GM21528 (cell line): ENCODE results near the gene BCCIP.
A peak's percentile ranks its signal among the peaks of the same experiment; 100 is the strongest.

ENCODE experiments used
- ATAC-seq: cut with Tn5 transposase; IDR thresholded peaks from one replicate; pipeline ENCODE4 v1.9.1; 2021; ENCODE audit warnings: mild to moderate bottlenecking, moderate library complexity; ENCODE audit not compliant: unreplicated experiment, low FRiP score

The BCCIP gene

DNA sequence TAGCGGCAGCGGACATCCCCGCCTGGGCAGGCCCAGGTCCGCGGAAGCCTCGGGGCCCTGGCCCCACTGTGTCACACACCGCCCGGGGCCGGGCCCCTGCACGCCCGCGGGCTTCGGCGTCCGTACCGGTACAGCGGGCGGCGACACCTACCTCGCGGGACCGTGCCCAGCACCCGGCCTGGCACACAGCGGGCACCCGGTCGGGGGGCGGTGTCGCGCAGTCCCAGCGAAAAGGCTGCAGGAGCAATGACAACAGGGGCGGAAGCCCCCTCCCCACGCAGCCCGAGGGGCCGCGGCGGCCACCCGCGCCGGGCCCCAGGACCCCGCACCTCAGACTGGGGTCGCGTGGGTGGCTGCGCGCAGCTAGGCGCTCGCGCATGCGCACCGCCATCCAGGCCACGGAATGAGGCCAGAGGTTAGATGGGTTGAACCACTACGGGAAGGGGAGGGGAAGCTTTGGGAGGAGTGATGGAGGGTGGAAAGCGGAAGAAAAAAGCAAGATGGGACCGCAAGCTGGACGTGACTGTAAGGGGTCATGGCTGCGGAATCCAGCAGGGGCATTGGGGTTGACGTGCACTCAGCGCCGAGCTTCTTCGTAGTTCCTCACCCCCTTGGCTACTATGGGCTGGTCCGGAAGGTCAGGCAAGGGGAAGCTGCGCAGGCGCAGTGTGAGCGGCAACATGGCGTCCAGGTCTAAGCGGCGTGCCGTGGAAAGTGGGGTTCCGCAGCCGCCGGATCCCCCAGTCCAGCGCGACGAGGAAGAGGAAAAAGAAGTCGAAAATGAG is at the start of gene BCCIP, which contains the start of gene UROS:
TSS of gene BCCIP (plus strand) at position 669 of the 785 bp plus-strand sequence. CDS start at position 681, 12 bp downstream.
TSS of gene UROS (minus strand) at position 381 of the 785 bp plus-strand sequence. CDS start 6,759 bp downstream, outside the sequence.
- ATAC-seq, result peak; percentile 87

DNA sequence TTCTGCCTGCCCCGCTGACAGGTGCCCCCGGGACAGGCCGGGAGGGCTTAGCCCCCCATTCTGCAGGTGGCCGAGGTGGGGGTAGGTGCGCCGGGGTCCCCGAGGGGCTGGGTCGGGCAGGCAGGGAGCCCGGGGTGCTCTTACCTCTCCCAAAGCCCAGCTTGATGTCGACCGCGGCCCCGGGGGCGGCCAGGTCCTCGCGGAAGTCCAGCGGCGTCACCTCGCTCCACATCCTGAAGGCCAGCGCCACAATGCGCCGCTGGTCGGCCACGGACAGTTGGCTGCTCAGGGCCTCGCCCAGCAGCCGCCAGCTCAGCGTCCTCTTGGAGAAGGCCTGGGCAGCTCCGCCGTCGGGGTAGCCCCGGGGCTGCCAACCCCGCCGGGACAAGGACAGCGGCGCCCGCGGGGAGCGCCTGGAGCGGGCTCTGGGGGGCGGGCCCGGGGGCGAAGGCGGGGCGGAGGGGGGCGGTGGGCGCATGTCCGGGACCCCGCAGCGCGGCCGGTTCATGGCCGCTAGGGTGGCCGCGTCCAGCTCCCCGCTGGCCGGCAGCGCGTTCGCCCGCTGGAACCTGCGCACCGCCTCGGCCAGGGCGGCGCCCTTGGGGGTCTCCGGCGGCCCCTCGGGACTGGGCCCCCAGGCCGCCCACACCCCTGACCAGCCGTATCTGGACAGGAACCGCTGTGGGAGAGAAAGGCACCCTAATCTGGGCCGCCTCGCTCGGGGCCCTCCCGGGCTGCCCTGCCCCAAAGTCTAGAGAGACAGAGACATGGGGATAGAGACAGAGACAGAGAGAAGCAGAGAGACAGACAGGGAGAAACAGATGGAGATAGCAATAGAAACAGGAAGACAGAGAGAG is 49.4 kb upstream of the BCCIP start:
- no peak for ATAC-seq

DNA sequence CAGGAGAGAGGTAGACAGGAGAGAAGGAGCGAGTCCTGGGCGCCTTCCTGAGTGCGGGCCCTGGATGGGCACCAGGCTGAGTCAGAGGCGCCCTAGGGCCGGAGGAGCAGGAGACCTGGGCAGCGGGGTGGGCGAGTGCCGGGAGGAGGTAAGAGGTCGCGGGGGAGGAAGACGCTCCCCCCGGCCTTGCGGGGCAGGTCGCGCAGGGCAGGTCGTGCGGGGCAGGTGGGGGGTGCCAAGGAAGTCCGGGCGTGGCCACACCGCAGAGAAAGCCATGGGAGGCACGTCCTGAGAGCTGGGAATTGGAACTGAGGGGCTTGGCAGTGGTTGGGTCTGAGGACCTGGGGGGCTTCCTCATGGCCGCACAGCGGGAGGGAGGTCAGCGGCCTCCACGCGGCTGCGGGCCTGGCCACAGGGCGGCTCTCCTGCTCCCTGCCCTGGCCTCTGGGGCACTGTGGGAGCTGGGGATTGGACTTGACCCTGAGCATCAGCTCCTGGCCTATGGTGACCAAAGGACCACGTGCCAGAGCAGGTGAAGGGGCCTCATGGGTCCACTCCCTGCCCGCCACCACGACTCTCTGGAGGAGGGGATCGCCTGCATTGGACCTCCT is 48.7 kb upstream of the BCCIP start:
- no peak for ATAC-seq

DNA sequence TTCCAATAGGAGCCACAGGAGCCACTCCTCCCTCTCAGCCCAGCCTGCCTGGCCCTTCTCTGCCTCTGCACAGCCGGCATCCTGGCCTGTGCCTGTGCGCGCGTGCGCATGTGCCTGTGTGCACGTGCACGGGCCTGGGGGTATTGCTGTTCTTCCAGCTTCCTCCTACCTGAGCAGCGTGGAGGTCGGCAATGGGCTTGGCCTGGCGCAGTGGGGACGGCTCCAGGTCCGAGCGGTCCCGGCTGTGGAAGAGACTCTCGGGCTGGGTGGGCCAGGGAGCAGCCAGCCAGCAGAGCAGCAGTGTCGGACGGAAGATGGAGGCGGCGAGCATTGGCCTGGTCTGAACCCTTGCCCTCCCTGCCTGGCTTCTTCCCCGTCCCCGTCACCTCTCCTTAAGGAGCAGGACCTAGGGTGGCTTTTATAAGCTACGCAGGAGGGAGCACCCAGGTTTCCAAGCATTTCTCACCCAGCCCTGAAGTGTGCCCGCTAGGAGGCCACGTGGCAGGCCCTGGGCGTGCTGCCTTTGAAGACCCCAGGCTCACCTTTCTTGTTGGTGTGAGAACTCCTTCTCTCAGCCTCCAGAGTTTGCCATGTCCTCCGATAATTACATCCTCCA is 47.7 kb upstream of the BCCIP start, which contains the start of gene MMP21:
TSS of gene MMP21 (minus strand) at position 331 of the 616 bp plus-strand sequence. CDS start at position 331, 0 bp downstream.
- ATAC-seq, result no peak

DNA sequence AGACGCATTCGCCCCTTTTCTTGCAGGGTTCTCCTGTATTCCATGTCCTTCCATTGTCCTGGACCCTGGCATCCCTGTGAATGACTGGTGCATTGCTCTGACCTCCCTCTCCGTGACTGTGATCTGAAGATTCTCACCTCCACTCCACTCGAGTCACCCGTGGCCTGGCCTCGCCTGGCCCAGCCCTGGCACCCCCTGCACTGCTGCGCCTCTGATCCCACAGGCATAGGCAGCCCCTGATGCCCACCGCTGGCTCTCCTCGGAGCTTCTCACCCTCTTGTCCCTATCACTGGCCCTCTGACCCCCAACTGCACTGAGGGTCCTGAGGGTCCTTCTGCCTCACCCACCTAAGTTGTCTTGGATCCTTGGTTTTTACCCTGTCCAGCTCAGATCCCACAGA is 45.5 kb upstream of the BCCIP start:
- no peak for ATAC-seq

DNA sequence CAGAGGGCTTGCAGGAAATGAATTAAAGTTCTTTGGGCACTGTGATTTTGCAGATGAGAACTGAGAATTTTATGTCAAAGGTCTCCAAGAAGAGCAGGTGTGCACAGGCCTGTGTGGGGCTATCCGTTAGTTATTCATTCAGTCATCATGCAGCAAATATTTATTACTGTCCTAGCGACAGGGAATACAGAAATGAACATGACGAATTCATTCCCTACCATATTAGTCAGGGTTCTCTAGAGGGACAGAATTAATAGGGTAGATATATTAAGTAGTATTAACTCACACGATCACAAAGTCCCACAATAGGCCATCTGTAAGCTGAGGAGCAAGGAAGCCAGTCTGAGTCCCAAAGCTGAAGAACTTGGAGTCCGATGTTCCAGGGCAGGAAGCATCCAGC is 44.8 kb upstream of the BCCIP start:
- no peak for ATAC-seq

DNA sequence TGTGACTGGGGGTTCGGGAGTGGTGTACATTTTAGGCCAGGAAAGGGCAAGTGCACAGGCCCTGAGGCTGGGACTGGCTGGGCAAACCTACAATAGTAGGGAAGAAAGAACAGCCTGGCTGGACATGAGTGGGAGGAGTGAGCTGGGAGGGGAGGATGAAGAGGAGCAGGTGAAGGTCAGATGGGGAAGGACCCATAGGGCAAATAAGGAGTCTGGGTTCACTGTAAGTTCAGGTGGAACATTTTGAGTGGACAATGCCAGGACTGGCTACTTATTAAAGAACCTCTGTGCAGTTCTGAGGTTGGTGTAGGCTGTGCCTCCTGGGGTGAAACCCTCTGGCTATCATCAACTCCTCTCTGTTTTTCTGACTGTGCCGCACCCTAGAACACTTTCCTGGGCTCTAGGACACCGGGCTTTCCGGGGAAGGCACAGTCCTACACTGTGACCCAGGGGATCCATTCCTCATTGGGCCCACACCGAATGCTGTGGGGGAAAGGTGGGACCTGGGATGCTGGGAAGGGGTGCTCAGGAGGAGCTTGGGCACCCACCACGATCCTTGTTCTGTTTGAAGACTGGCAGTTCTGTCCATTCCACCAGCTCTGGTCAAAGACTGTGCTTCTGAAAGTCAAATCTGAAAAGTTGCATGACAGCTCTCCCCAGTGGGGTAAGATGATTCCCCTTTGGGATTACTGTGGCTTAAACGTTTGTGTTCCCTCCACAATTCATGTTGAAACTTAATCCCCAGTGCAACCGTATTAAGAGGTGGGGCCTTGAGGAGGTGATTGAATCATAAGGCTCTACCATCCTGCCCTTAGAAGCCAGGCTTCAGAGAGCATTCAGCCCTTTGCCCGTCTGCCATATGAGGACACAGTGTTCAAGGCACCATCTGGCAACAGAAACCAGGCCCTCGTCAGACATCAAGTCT is 43.7 kb upstream of the BCCIP start:
- no peak for ATAC-seq

DNA sequence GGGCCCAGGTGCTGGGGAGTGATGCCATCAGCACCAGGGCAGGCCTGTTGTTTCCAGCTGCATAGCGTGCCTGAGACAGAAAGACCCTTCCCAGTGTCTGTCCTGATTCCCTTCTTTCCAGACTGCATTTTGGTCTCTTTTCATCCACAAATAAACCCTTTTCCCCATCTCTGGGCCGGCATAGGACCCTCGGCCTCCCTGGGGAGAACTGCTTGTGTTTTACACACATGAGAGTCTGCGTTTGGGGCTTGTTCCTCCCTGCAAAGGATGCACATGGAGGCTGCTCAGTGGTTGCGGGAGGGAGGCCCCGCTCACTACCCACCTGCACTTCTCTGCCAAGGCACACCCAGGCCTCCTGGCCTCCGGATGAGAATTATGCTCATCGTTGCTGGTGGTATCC is 42.0 kb upstream of the BCCIP start:
- ATAC-seq, result no peak

DNA sequence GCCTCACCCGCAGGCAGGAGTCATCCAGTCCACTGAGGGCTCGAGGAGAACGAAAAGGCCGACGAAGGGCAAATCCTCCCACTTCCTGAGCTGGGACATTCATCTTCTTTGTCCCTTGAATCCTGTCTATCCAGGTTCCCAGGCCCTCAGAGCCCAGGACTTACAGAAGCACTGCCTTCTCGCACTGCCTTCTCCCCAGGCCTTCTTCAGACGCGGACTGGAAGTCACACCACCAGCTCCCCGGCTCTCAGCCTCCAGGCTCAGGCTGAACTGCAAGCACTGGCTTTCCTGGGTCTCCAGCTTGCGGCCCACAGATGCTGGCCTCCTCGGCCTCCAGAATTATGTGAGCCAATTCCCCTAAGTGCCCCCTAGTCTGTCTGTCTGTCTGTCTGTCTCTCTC is 41.3 kb upstream of the BCCIP start:
- ATAC-seq, result no peak

DNA sequence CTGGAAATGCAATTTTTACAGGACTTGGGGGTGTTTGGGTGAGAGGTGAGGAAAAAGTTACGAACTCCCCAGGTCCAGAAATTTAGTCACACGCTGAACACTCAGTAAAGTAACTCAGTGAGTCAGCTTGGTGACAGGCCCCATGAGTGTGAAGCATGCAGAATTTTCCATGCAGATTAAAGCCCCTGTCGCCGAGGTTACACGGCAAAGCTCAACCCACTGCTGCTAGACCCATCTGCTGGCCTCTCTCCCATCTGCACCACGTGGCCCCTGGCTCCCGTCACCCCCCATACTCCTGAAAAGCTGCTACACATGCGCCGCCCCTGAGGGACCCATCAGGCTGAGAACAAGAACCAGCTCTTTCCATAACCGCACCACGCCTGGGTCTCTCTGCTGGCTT is 40.7 kb upstream of the BCCIP start:
- ATAC-seq, result no peak

DNA sequence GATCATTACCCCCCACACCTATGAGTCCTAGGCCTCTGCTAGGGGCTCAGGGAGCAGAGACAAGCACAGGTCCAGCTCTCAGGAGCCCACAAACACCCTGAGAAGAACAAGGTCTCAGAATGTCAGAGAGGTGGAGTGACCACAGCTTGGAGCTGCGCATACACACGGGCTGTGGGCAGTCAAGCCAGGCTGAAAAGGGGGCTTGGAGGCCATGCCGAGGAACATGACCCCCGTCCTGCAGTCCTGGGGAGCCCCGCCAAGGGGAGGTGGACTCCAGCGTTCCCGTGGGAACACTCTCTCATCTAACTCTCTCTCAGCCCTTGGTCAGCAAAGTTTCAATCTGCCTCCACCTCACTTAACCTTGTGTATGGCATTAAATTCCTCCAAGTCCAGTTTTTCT is 39.9 kb upstream of the BCCIP start:
- no peak for ATAC-seq

DNA sequence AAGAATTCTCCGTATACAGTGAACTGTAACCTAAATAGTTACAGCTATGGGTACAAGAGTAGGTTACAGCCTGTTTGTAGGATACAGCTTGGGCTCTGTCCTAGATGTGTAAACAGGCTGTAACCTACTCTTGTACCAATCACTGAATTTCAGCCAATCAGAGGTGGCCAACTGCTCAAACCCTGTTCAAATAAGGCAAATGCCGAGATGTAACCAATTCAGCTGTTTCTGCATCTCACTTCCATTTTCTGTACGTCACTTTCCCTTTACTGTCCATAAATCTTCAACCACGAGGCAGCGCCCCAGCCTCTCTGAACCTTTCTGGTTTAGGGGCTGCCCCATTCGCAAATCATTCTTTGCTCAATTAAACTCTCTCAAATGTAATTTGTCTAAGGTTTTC is 39.4 kb upstream of the BCCIP start:
- peak; percentile 83 for ATAC-seq

DNA sequence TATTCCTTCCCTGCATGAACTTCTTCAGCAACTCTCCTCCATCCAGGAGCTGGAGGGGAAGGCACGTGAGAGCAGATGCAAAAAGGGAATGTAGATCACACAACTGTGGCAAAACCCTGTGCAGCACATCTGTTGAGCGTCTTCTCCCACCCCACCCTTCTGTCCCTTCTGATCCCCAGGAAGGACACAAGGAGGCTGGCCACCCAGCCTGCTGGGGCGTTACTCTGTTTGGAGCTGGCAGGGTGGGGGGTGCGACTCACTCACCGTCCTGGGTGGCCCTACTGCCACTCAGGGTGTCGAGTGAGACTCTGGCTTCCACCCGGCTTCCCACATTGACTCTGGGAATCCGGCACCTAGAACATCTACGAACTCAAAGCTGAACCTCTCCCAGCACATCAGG is 37.6 kb upstream of the BCCIP start:
- no peak for ATAC-seq

DNA sequence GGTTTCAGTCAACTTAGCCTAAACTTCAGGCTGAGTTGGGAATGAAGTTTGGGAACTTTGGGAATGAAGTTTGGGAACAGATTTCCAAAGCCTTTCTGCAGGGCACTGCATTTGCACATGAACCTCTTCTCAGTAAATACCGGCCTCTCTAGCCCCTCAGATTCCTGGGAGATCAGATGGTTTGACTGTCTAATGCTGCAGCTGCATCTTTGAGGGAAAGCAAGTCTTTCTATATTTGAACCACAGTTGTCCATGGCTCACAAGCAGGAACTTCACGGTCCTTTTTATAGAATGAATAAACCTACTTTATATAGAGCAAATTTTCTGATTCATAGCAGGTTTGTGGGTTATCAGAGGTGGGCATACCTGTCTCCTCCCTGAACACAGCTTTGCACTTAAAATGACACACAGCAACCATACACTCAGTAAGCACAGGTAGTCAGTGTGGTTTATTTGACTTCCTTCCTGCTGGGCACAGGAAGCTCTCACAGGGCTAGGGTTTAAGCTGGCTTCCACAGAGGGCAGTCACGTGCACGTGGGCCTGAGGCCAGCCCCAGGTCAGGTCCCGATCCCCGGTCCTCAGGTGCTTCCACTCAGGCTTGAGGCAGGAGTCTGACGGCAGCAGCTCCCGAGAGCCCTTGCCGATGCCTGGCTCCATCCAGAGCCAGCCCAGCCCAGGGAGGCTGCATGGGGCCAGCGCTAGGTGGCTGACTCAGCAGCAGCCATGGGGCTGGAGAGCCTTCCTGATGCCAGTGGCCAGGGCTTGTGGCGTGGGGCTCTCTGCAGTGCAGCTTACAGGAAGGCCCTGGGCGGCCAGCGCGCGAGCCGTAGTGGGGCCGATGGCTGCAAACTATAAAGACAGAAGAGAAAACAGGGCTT is 35.0 kb upstream of the BCCIP start:
- ATAC-seq, result no peak

DNA sequence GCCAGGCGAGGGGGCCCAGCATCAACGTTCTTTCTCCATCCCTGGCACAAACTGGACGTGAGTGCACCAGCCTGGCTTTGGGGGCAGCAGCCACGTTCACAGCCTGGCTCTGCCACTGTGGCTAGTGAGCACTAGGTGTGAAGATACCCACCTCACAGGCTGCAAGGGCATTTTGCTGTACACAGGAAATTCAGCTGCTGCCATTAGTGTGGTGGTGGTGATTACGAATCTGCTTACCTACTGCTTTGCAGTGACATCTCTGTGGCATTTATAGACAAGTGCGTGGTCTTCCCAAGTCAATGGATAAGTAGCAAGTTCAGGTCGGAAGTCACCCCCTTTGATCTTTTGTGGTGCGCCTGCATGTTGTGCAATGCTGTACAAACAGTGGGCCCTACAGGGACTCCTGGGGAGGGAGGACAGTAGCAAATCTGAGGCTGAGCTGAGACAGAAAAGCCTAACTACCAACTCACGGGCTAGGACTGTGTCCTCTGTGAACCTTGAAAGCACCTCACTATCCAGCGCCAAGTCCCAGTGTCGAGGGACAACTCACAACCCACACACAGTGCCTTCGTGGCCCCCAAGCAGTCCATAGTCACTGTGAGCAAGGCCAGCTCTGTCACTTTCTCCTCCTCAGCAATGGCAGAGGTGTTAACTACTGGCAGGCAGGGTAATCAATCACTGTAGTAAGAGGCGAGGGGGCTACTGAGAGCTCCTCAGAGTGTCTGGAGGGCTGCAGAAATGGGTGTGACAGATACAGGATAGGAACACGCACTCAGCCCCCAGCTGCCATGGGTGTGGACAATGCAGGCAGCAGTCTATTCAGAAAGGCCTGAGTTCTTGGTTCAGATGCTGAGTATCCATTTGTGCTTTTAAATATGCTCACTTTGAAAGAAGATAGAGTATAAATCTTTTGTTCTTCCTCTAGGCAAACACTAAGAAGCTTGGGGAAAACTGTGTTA is 30.7 kb upstream of the BCCIP start:
- no peak for ATAC-seq

DNA sequence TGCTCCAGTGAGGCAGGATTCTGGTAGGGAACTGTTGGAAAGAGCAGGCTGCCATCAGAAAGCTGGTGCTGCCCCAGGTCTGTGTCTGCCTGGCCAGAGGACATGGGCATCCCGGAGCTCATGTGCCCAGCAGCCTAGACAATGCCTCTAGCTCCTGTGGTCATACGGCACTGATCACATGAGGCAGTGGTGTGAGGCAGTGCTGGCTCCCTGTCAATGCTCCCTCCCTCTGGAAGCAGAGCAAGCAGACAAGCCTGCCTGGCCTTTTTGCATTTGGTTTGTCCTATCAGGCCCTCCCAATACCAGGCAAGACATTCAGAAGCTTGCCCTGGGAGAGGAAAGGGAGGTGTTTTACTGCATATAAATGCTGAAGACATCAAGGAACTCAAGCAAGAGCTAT is 28.2 kb upstream of the BCCIP start:
- no peak for ATAC-seq

DNA sequence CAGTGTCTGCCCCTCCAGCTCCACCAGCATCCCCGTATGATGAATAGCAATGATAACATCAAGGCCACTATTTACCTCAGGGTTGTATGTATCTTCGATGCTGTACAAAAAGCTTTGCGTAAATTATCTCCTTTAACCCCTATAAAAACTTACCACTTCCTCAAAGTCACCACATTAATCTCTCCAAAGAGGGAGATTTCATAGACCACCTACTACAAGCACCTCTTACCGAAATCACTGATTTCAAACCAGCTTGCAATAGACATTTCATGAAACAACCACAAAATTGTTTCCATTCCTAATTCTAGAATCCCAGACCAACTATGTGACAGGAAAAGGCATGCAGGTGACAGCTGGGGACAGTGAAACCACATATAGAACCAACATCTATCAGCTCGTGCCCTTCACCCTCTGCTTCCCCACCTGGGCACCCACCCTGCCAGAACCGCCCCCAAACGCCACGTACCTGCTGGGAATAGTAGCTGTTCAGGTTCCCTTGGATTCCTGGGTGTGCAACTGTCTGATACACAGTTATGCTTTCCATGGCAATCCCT is 27.6 kb upstream of the BCCIP start:
- ATAC-seq, result no peak
